GM12878 (cell line): Measurements from ENCODE around the gene TSHZ1. TPM values are rescaled to one million over a fixed set of nuclear protein-coding genes. Genes with fewer than 3 reads are reported as not detected.

ENCODE experiments used
- BHLHE40 ChIP-seq, 2 experiments: fragments of 450-650 bp in 1 of 2; IDR thresholded peaks; 2 replicates each; pipeline ENCODE4 v1.6.1; 2011 to 2017; ENCODE audit warnings: low read depth in 2 of 2, borderline replicate concordance in 1 of 2, improper control_type of control experiment in 1 of 2, low read length in 1 of 2, mild to moderate bottlenecking in 1 of 2
- CREB1 ChIP-seq: IDR thresholded peaks from 2 replicates; pipeline ENCODE4 v1.6.1; 2012; ENCODE audit warnings: low read depth, mild to moderate bottlenecking, inconsistent platforms
- EED ChIP-seq: sonication (generic); IDR thresholded peaks from 2 replicates; pipeline ENCODE4 v1.6.1; 2016; ENCODE audit warnings: antibody characterized with exemption, low read depth
- FOXM1 ChIP-seq: IDR thresholded peaks from 2 replicates; pipeline ENCODE4 v1.6.1; 2012; ENCODE audit warnings: low read depth, mild to moderate bottlenecking, inconsistent platforms, low read length, moderate library complexity
- MAX ChIP-seq: IDR thresholded peaks from 2 replicates; pipeline ENCODE4 v1.6.1; 2012; ENCODE audit warnings: low read depth, low read length, improper control_type of control experiment
- NFIC ChIP-seq: IDR thresholded peaks from 2 replicates; pipeline ENCODE4 v1.6.1; 2012; ENCODE audit warnings: low read depth, mild to moderate bottlenecking, inconsistent platforms, low read length, moderate library complexity
- POLR2A ChIP-seq: IDR thresholded peaks from 2 replicates; pipeline ENCODE4 v1.6.1; 2011; ENCODE audit warnings: low read depth, mild to moderate bottlenecking, low read length
- POLR2AphosphoS5 ChIP-seq: IDR thresholded peaks from 2 replicates; pipeline ENCODE4 v1.6.1; 2011; ENCODE audit warnings: mild to moderate bottlenecking, low read length, inconsistent platforms
- POU2F2 ChIP-seq: IDR thresholded peaks from 3 replicates; pipeline ENCODE4 v1.6.1; 2011; ENCODE audit warnings: low read depth, mild to moderate bottlenecking, low read length, borderline replicate concordance
- SPI1 ChIP-seq: IDR thresholded peaks from 2 replicates; pipeline ENCODE4 v1.6.1; 2011; ENCODE audit warnings: low read depth, mild to moderate bottlenecking, low read length, moderate library complexity, borderline replicate concordance; ENCODE audit not compliant: insufficient read depth
- TCF12 ChIP-seq: IDR thresholded peaks from 2 replicates; pipeline ENCODE4 v1.6.1; 2011; ENCODE audit warnings: low read depth, mild to moderate bottlenecking, low read length
- ZBTB4 ChIP-seq: fragments of 450-650 bp; formaldehyde crosslinking; IDR thresholded peaks from 2 replicates; pipeline ENCODE4 v1.4.0; 2022; ENCODE audit warnings: mild to moderate bottlenecking, moderate library complexity
- ZNF384 ChIP-seq: IDR thresholded peaks from 2 replicates; pipeline ENCODE4 v1.6.1; 2012; ENCODE audit warnings: low read depth, mild to moderate bottlenecking, low read length, improper control_type of control experiment, borderline replicate concordance
- ZNF622 ChIP-seq: fragments of 450-650 bp; IDR thresholded peaks from 2 replicates; pipeline ENCODE4 v1.6.1; 2017; ENCODE audit warnings: mild to moderate bottlenecking, inconsistent platforms
- ZNF687 ChIP-seq: fragments of 450-650 bp; IDR thresholded peaks from 2 replicates; pipeline ENCODE4 v1.6.1; 2017; ENCODE audit warnings: mild to moderate bottlenecking, moderate library complexity
- polyA plus RNA-seq, 11 experiments: library from polyadenylated mRNA; depleted of rRNA in 4 of 11; unstranded in 6 of 11; stranded (reverse) in 5 of 11; fragments of >200 nt; fragmentation: Nextera tagmentation in 4 of 11; fragmentation: Illumina TruSeq in 1 of 11; extraction: Ambion mirVana in 4 of 11; extraction: Trizol in 1 of 11; gene quantifications; 1 replicate in 1 of 11; 2 replicates in 10 of 11; pipeline versions ENCODE4 v1.2.1 to v1.2.3, GENCODE V29; 2011 to 2016; ENCODE audit warnings: inconsistent platforms in 2 of 11, missing spikeins in 2 of 11, low read depth in 1 of 11
- total RNA-seq, 4 experiments: library from RNA; depleted of rRNA in 3 of 4; stranded (reverse); fragments of >200 nt in 3 of 4; fragmentation: Illumina TruSeq in 1 of 4; extraction: Trizol in 1 of 4; gene quantifications; 2 replicates each; pipeline versions ENCODE4 v1.2.1 to v1.2.3, GENCODE V29; 2013 to 2021

The TSHZ1 gene
- total and polyA plus RNA-seq, 10 of the 15 experiments (the other 5 are each of a cell fraction or from before 2014, with no cell fraction given): 2.2 to 15.2 (median 5.1) TPM

GRCh38 chr18:75261430-75262223, 51.0 kb downstream of the TSHZ1 start (continued):
- TF ChIP-seq ZNF384: no peak
- TF ChIP-seq CREB1: peak; percentile 47; the same call in 1 of the 2 replicates
- peak; percentile 51; the same call in 1 of the 2 replicates for TF ChIP-seq EED
- peak; percentile 82 for TF ChIP-seq FOXM1
- peak; percentile 81 for TF ChIP-seq SPI1
- no peak for TF ChIP-seq ZNF622
- peak; percentile 93 for TF ChIP-seq ZNF687
- peak; percentile 77 for TF ChIP-seq NFIC
- 0 out of 2 replicates have a peak, but pooled peaks have one; percentile 48 for TF ChIP-seq MAX
- TF ChIP-seq BHLHE40 (IDR thresholded peaks at IDR 0.05; ENCODE audit: borderline replicate concordance in 1 of 2, low read depth in 2 of 2, low read length in 1 of 2): no peak
- 0 out of 3 replicates have a peak, but pooled peaks have one; percentile 21 for TF ChIP-seq POU2F2
- TF ChIP-seq ZBTB4 (CRISPR knock-in tag): peak; percentile 47; the same call in 1 of the 2 replicates
- TF ChIP-seq POLR2AphosphoS5: peak; percentile 56; the same call in 1 of the 2 replicates
- TF ChIP-seq POLR2A: peak; percentile 65
- TF ChIP-seq TCF12: no peak
